SIG-M5 (cell line): ENCODE data around the gene CABLES1.

Source experiments
- DNase-seq: peaks from one replicate; lab custom pipeline; 2025; lab: John Stamatoyannopoulos, UW

The CABLES1 gene

DNA sequence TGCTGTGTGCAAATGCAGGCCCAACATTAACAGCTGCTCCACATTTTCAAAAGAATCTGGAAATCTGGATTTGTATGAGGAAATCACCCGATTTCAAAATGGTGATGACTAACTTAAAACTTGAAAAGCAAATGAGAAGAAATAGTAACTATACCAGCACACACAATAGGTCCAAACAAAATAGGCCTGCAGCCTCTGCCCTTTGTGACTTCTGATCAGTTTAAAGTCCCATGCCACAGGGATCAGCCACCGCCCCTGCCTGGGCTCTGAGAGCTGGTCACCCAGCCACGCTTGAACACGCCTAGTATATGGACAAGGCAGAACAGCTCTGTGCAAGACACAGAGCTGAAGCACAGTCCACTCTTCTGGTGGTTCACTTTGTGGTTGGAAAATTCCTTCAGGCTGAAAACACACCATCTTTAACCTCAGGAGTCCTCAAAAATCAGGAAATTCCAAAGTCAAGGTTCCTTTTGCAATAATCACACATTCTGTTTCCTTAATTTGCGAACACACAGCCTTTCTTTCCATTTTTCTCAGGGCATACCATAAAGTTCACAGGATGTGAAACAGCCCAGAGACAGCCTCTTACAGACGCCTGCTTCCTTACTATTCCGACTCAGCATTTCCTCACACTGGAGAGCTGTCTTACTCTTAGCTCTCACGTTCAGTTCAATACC lies 167.7 kb downstream of the CABLES1 start:
- no peak for DNase-seq

DNA sequence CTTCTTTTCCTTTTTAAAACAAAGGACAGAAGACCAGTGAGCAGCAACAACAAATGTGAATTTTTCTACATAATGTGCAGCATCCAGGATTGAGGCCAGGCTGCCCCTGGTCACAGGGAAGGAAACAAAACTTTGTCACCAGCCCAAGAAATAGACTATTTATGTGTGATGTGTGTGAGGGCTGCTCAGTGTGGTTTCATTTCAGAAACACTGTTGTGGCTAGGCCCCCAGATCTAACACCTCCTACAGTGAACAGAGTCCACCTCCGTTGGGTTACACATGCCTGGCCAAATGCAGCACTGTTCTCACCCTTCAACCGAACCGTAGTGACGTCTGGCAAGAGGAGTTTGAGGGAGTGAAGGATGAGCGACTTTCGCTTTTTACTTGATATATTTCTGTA lies 171.5 kb downstream of the CABLES1 start:
- no peak for DNase-seq

DNA sequence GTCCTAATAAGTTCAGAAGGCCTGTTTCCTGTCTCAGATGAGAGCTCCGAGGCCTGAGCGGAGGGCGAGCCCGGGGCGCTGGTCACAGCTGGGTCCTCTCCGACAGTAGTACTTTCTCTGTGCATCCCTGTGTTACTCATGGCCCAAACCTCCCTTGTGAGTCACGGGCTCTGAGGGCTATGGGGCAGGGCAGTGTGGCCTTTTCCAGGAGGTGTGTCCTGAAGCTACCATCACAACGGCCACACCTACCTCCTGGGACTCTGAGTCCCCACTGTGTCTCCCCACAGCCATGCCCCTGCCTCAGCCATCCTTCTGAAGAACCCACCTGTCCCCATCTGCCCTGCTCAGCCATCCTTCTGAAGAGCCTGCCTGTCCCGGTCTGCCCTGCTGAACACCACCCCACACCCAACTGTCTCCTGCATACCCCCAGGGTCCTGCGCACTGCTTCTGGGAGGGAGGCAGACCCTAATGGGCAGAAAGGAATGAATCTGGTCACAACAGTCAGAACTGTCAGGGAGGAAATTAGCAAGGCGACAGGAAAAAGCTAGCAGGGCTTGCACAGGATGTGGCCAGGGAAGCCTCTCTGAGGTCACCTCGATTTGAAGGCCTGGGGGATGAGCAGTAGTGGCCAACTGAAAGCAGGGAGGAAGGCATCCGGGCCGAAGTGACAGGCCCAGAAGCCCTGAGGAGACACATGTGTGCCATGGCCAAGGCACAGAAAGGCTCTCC lies 172.4 kb downstream of the CABLES1 start:
- no peak for DNase-seq
